Epithelial cell of prostate (primary cell): Measurements from ENCODE around the gene KRT84.
A peak's percentile ranks its signal among the peaks of the same experiment; 100 is the strongest.

Experiments
- DNase-seq: peaks from one replicate; pipeline ENCODE4 v3.0.0-alpha.2; 2011; ENCODE audit warnings: low read depth, low spot score
- H3K27ac ChIP-seq: fragments of 450-650 bp; 2 replicates; pipeline ENCODE4 v1.5.1; 2017; ENCODE audit warnings: mild to moderate bottlenecking

KRT84 gene, protein sequence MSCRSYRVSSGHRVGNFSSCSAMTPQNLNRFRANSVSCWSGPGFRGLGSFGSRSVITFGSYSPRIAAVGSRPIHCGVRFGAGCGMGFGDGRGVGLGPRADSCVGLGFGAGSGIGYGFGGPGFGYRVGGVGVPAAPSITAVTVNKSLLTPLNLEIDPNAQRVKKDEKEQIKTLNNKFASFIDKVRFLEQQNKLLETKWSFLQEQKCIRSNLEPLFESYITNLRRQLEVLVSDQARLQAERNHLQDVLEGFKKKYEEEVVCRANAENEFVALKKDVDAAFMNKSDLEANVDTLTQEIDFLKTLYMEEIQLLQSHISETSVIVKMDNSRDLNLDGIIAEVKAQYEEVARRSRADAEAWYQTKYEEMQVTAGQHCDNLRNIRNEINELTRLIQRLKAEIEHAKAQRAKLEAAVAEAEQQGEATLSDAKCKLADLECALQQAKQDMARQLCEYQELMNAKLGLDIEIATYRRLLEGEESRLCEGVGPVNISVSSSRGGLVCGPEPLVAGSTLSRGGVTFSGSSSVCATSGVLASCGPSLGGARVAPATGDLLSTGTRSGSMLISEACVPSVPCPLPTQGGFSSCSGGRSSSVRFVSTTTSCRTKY

GRCh38 chr12:52385226-52385702, at the start of gene KRT84:
KRT84 (minus strand) TSS chr12:52385652; CDS start chr12:52385585, 67 bp downstream.
- no peak within 1 kb of the TSS for H3K27ac ChIP-seq
- no peak for DNase-seq

GRCh38 chr12:52434760-52435530, 49.5 kb upstream of the KRT84 start:
- peak overlapping the region; percentile 99 for H3K27ac ChIP-seq
- peak; percentile 77 for DNase-seq

- peak; percentile 96 for DNase-seq
- peak within 1 kb of the TSS; percentile 99 for H3K27ac ChIP-seq
Measured at GRCh38 chr12:52434081-52434733, 48.8 kb upstream of the KRT84 start, which contains the start of gene KRT75. KRT75 (minus strand) TSS chr12:52434371; CDS start chr12:52434304, 67 bp downstream.

DNA sequence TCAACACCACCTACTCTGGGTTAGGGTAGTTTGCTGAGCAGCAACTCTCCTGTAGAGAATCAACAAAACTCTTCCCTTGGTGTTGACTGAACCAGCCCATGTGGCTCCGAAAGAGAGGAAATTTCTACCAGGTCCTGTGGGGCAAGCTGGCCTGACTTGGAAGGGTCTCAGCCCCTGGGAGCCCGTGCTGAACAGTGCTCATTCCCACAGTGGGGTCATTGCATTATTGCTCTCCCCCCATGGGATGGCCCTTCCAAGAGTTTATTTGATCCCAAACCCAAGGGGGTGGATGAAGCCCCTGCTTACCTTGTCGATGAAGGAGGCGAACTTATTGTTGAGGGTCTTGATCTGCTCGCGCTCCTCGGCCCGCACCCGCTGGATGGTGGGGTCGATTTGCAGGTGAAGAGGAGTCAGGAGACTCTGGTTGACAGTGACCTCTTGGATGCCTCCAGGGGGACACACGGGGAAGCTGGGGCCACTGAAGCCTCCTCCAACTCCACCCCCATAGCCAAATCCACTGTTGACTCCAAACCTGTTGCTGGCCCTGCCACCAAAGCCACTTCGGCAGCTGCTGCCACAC, 48.1 kb upstream of the KRT84 start:
- DNase-seq, result no peak
- H3K27ac ChIP-seq, result peak overlapping the region; percentile 99

- DNase-seq, result no peak
- H3K27ac ChIP-seq, result no peak overlapping the region
Measured at GRCh38 chr12:52432559-52433207, 47.2 kb upstream of the KRT84 start.

GRCh38 chr12:52428121-52428520, 42.7 kb upstream of the KRT84 start:
- no peak for DNase-seq
- no peak overlapping the region for H3K27ac ChIP-seq

- H3K27ac ChIP-seq, result no peak overlapping the region
- no peak for DNase-seq
Measured at GRCh38 chr12:52427083-52427482, 41.6 kb upstream of the KRT84 start.

GRCh38 chr12:52426034-52426433, 40.6 kb upstream of the KRT84 start:
- no peak overlapping the region for H3K27ac ChIP-seq
- no peak for DNase-seq

GRCh38 chr12:52425466-52425865, 40.0 kb upstream of the KRT84 start:
- H3K27ac ChIP-seq, result no peak overlapping the region
- DNase-seq, result no peak

- DNase-seq, result no peak
- H3K27ac ChIP-seq, result no peak overlapping the region
Measured at GRCh38 chr12:52423661-52424500, 38.4 kb upstream of the KRT84 start.

DNA sequence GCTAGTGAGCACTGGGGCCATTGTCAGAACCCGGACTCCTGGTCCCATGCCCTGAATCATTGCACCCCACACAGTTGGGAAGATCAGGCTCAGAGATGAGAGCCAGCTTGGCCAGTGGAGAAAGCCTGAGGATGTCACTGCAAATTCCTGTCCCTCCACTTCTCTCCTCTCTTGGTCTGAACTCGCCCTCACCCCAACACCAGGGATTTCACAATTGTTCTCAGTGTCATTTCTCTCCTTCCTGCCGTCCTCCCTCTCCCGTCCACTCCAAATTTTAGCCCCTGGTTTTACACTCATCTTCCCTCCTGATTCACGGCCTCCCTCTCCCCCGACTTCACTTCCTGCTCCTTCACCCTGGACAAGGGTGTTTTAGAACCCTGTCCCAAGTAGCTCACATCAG, 37.6 kb upstream of the KRT84 start:
- H3K27ac ChIP-seq, result no peak overlapping the region
- DNase-seq, result no peak

DNA sequence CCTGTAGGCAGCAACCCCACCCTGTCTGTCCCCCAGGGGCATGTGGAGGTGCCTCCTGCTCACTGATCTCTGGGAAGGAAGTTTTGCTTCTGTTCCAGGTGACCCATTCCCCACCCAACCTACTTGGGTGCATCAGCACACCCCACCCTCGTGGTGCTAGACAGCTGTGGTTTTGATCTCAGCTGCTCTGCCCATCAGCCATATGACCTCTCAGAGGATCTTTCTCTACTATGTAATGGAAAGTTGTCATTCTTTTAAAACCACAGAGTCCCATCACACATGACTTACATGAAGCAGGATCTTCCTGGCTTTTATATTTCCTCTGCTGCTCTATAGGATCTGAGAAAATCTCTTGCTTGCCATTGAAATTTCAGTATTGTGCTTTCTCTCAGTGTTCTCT, 34.2 kb upstream of the KRT84 start:
- DNase-seq, result no peak
- no peak overlapping the region for H3K27ac ChIP-seq

- no peak for DNase-seq
- peak overlapping the region; percentile 2 for H3K27ac ChIP-seq
Measured at GRCh38 chr12:52418576-52419110, 33.2 kb upstream of the KRT84 start.

- no peak for DNase-seq
- peak overlapping the region; percentile 34 for H3K27ac ChIP-seq
Measured at GRCh38 chr12:52417740-52418139, 32.3 kb upstream of the KRT84 start.

DNA sequence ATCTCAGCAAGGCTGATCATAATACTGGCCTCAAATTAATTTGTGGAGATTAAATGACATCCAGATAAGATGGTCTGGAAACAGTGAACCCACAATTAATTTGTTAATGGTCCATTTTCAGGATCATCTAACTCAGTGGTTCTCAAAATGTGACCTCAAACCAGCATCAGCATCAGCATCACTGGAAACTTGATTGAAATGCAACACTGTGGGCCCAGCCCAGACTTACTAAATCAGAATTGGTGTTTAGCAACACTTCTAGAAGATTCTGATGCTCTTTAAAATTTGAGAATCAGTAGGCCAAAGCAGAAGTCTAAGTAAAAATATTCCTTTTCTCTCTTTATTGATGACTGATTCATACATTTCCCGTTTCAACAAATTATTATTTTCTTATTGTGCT, 31.3 kb upstream of the KRT84 start:
- H3K27ac ChIP-seq, result peak overlapping the region; percentile 34
- DNase-seq, result no peak

DNA sequence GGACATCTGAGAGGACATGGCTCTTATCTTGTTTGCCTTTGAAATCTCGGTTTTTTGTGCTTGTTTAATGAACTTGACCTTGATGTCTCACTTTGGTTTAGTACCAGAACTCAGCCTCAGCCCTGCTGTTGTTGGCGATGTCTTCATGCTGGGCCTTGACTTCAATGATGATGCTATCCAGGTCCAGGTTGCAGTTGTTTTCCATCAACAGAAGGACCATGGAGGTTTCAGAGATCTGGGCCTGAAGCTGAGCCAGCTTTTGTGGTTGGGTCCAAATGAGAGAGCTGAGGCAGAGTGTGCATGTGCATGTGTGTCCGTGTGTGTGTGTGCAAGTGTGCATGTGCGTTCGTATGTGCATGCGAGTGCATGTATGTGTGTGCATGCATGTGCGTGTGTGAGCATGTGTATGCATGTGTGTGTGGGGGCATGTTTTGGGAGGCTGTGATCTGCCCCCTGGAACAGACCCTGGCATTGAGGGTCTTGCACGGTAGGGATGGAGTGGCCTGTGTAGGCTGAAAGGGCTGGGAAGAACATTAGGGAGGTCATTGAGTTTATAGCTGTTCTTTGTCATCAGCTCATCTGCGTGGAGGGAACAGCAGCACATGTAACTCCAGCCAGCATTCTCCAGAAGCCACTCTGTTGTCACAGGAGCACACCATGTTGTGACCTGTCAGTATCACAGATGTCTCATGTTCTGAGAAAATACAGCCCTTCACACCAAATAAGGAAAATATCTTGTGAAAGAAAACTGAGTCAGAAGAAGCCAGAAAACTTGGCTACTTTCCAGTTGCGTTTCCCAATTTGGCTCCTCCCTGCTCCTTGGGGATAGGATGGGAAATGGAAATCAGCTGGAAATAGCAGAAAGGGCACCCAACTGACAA, 30.7 kb upstream of the KRT84 start:
- peak overlapping the region; percentile 34 for H3K27ac ChIP-seq
- DNase-seq, result peak; percentile 82

- DNase-seq, result no peak
- no peak overlapping the region for H3K27ac ChIP-seq
Measured at GRCh38 chr12:52414936-52415335, 29.5 kb upstream of the KRT84 start.
